MM.1S (cell line): ENCODE data around the gene BDKRB1.

Experiments
- DNase-seq: peaks from one replicate; pipeline ENCODE4 v3.0.0-alpha.2; 2015
- H2AFZ ChIP-seq: fragments of 300-600 bp; sonication (generic); 2 replicates; pipeline ENCODE4 v1.6.0; 2016; ENCODE audit warnings: antibody characterized with exemption, low read length
- H3F3A ChIP-seq: fragments of 300-600 bp; sonication (generic); 2 replicates; pipeline ENCODE4 v1.6.1; 2016; ENCODE audit warnings: mild to moderate bottlenecking, antibody characterized with exemption, low read length, moderate library complexity, mixed read lengths; ENCODE audit not compliant: insufficient read depth
- H3K27ac ChIP-seq: fragments of 300-600 bp; sonication (generic); 2 replicates; pipeline ENCODE4 v1.5.1; 2016; ENCODE audit warnings: mild to moderate bottlenecking, low read length
- H3K27me3 ChIP-seq: fragments of 300-600 bp; sonication (generic); replicated peaks from 2 replicates; pipeline ENCODE4 v1.6.0; 2016; ENCODE audit warnings: low read length; ENCODE audit not compliant: insufficient read depth
- H3K36me3 ChIP-seq: fragments of 300-600 bp; sonication (generic); replicated peaks from 2 replicates; pipeline ENCODE4 v1.6.1; 2016; ENCODE audit warnings: mild to moderate bottlenecking, low read length, mixed read lengths; ENCODE audit not compliant: insufficient read depth
- H3K4me1 ChIP-seq: fragments of 300-600 bp; sonication (generic); 2 replicates; pipeline ENCODE4 v1.6.1; 2016; ENCODE audit warnings: low read length, mixed read lengths
- H3K4me2 ChIP-seq: fragments of 300-600 bp; sonication (generic); 2 replicates; pipeline ENCODE4 v1.6.0; 2016; ENCODE audit warnings: low read depth, low read length
- H3K4me3 ChIP-seq: fragments of 300-600 bp; sonication (generic); 2 replicates; pipeline ENCODE4 v1.5.1; 2016; ENCODE audit warnings: low read length, mixed read lengths
- H3K79me2 ChIP-seq: fragments of 300-600 bp; sonication (generic); 2 replicates; pipeline ENCODE4 v1.6.1; 2016; ENCODE audit warnings: mixed run types, low read length, mixed read lengths
- H3K9ac ChIP-seq: fragments of 300-600 bp; sonication (generic); 2 replicates; pipeline ENCODE4 v1.6.1; 2016; ENCODE audit warnings: low read length, mixed read lengths
- H3K9me2 ChIP-seq: fragments of 300-600 bp; sonication (generic); replicated peaks from 2 replicates; pipeline ENCODE4 v1.6.1; 2016; ENCODE audit warnings: mild to moderate bottlenecking, low read length, mixed read lengths; ENCODE audit not compliant: insufficient read depth
- H3K9me3 ChIP-seq: fragments of 300-600 bp; sonication (generic); replicated peaks from 2 replicates; pipeline ENCODE4 v1.6.1; 2016; ENCODE audit warnings: mild to moderate bottlenecking, low read length, mixed read lengths; ENCODE audit not compliant: insufficient read depth
- H4K20me1 ChIP-seq: fragments of 300-600 bp; sonication (generic); 2 replicates; pipeline ENCODE4 v1.6.1; 2016; ENCODE audit warnings: mild to moderate bottlenecking, low read length, moderate library complexity, mixed read lengths; ENCODE audit not compliant: insufficient read depth
- EZH2 ChIP-seq: fragments of 300-600 bp; sonication (generic); optimal IDR thresholded peaks from 2 replicates; pipeline ENCODE3; 2017; ENCODE audit warnings: low read depth, mild to moderate bottlenecking, antibody characterized with exemption, low read length, mixed read lengths
- EZH2phosphoT487 ChIP-seq: fragments of 300-600 bp; sonication (generic); IDR thresholded peaks from 2 replicates; pipeline ENCODE4 v1.6.1; 2018; ENCODE audit warnings: antibody characterized with exemption, low read length
- TF ChIP-seq, protein P1 (sequence below): fragments of 300-600 bp; sonication (generic); IDR thresholded peaks from 2 replicates; pipeline ENCODE4 v1.5.1; 2016; ENCODE audit warnings: antibody characterized with exemption, low read length, mixed read lengths

Gene BDKRB1

DNA sequence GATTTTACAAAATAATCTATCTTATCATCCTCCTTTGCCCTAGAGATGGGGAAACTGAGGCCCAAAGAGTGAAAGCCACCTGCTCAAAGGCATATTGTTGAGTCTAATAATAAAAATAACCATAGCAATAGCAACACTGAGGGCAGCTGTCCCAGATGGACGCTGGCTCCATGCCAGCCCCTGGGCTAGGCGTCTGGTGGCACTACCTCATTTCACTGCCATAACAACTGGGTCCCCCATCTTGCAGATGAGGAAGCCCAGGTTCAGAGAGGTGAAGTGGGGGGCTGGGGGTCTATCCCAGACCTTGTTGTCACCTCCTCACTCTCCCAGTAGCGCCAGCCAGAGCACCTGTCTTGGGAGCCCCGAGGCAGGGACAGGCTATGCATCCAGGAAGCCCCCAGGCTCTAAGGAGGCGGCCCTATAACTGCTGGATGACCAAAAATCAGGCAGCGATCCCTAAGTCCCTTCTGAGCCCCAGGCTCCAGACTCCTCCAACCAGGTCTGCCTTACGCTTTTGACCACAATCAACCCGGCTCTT is 38.6 kb upstream of the BDKRB1 start:
- H3K79me2 ChIP-seq: no peaks in the 10 kb centered on the region
- H3K9ac ChIP-seq: no peak overlapping the region
- H3K27me3 ChIP-seq: no peaks in the 10 kb centered on the region
- no peak for TF ChIP-seq EZH2phosphoT487
- no peak for TF ChIP-seq EZH2
- TF ChIP-seq, protein P1, sequence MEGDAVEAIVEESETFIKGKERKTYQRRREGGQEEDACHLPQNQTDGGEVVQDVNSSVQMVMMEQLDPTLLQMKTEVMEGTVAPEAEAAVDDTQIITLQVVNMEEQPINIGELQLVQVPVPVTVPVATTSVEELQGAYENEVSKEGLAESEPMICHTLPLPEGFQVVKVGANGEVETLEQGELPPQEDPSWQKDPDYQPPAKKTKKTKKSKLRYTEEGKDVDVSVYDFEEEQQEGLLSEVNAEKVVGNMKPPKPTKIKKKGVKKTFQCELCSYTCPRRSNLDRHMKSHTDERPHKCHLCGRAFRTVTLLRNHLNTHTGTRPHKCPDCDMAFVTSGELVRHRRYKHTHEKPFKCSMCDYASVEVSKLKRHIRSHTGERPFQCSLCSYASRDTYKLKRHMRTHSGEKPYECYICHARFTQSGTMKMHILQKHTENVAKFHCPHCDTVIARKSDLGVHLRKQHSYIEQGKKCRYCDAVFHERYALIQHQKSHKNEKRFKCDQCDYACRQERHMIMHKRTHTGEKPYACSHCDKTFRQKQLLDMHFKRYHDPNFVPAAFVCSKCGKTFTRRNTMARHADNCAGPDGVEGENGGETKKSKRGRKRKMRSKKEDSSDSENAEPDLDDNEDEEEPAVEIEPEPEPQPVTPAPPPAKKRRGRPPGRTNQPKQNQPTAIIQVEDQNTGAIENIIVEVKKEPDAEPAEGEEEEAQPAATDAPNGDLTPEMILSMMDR: no peak
- no peak for DNase-seq
- no peaks in the 10 kb centered on the region for H4K20me1 ChIP-seq
- H3K27ac ChIP-seq: no peak overlapping the region
- no peaks in the 10 kb centered on the region for H3K36me3 ChIP-seq
- H3F3A ChIP-seq: no peaks in the 10 kb centered on the region
- H2AFZ ChIP-seq: no peak overlapping the region
- H3K9me2 ChIP-seq: no peaks in the 10 kb centered on the region
- H3K9me3 ChIP-seq: no peaks in the 10 kb centered on the region
- H3K4me3 ChIP-seq: no peak overlapping the region
- no peak overlapping the region for H3K4me2 ChIP-seq
- H3K4me1 ChIP-seq: no peaks in the 10 kb centered on the region

DNA sequence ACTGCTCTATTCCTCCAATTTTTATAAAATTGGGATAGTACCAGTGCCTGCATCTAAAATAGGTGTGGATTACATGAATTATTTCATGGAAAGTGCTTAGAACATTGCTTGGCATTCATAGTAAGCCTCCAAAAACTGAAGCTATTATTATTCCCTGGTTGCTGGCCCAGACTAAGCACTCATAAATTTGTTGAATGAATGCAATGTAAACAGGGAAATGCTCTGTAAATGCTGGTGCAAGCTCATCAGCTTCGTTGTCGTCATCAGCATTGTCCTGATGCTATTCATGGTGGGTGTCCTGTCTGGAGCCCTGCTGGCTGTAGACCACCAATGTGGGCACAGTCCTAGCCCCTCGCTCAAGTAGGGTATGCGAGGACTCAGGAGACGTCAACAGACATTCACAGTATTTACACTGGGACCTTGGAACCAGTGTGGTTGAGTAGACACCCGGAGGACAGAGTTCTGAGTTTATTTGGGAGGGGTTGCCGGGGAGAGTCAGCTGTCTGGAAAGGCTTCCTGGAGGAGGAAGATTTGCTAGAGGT is 34.8 kb upstream of the BDKRB1 start:
- Histone ChIP-seq H3F3A (no peaks in the 10 kb centered on the region), H3K36me3 (no peaks in the 10 kb centered on the region), H4K20me1 (no peaks in the 10 kb centered on the region), H3K27me3 (no peaks in the 10 kb centered on the region), H3K27ac (no peak overlapping the region), H3K9ac (no peak overlapping the region), H3K79me2 (no peaks in the 10 kb centered on the region), H3K4me1 (no peaks in the 10 kb centered on the region), H3K4me3 (no peak overlapping the region), H2AFZ (no peak overlapping the region), H3K9me3 (no peaks in the 10 kb centered on the region), H3K4me2 (no peak overlapping the region), H3K9me2 (no peaks in the 10 kb centered on the region)
- no peak for DNase-seq
- no peak for TF ChIP-seq EZH2
- TF ChIP-seq, protein P1: no peak
- TF ChIP-seq EZH2phosphoT487: no peak

DNA sequence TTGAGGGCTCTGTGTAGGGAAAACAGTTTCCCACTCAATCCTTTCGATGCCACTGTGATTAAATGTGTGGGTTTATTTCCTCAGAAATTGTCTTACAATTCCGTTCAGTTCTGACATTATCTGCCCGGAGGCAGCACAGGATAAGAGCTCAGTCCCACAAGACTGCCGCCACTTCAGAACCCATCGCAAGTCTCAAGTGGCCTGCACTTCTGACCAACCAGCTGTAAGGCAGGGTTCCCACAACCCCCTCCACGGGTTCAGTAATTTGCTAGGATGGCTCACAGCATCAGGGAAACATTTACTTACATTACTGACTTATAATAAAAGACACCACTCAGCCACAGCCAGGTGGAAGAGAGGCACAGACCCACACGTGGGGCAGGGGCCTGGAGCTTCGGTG is 34.2 kb upstream of the BDKRB1 start:
- no peaks in the 10 kb centered on the region for H3K9me3 ChIP-seq
- H3K4me1 ChIP-seq: no peaks in the 10 kb centered on the region
- H2AFZ ChIP-seq: no peak overlapping the region
- H3K27ac ChIP-seq: no peak overlapping the region
- TF ChIP-seq, protein P1: no peak
- no peak for TF ChIP-seq EZH2
- no peak for TF ChIP-seq EZH2phosphoT487
- H3K9me2 ChIP-seq: no peaks in the 10 kb centered on the region
- H4K20me1 ChIP-seq: no peaks in the 10 kb centered on the region
- no peak for DNase-seq
- H3K27me3 ChIP-seq: no peaks in the 10 kb centered on the region
- no peaks in the 10 kb centered on the region for H3F3A ChIP-seq
- H3K36me3 ChIP-seq: no peaks in the 10 kb centered on the region
- no peak overlapping the region for H3K4me2 ChIP-seq
- no peaks in the 10 kb centered on the region for H3K79me2 ChIP-seq
- no peak overlapping the region for H3K4me3 ChIP-seq
- H3K9ac ChIP-seq: no peak overlapping the region
